Natural killer cell (primary cell): ENCODE data around the gene SLCO3A1. TPM values are rescaled to one million over a fixed set of nuclear protein-coding genes. Genes with fewer than 3 reads are reported as not detected.

Source experiments
- ATAC-seq, 3 donors: fragments of 150-1000 bp in 2 of 3; fragments of 200-7000 bp in 1 of 3; cut with Tn5 transposase; 1 replicate in 1 of 3; 2 replicates in 2 of 3; pipeline ENCODE4 v1.10.0; 2021; ENCODE audit warnings: mild to moderate bottlenecking in 2 of 3, moderate library complexity in 2 of 3
- DNase-seq, 2 donors: peaks; one replicate each; pipeline versions ENCODE4 v3.0.0 to v3.0.0-alpha.2; 2013 to 2021; ENCODE audit warnings: mixed read lengths in 1 of 2
- H3K27ac ChIP-seq: one replicate; pipeline ENCODE4 v1.5.1; 2013; ENCODE audit warnings: mild to moderate bottlenecking, low read length
- H3K27me3 ChIP-seq: one replicate; pipeline ENCODE4 v1.6.1; 2013; ENCODE audit warnings: low read length; ENCODE audit not compliant: control insufficient read depth, insufficient read depth
- H3K36me3 ChIP-seq: one replicate; pipeline ENCODE4 v1.6.1; 2013; ENCODE audit warnings: low read length; ENCODE audit not compliant: control insufficient read depth, insufficient read depth
- H3K4me1 ChIP-seq: one replicate; pipeline ENCODE4 v1.6.1; 2013; ENCODE audit warnings: low read length; ENCODE audit not compliant: control insufficient read depth, insufficient read depth
- H3K4me3 ChIP-seq: one replicate; pipeline ENCODE4 v1.5.1; 2013; ENCODE audit warnings: low read length
- H3K9me3 ChIP-seq: one replicate; pipeline ENCODE4 v1.6.1; 2013; ENCODE audit warnings: low read length; ENCODE audit not compliant: control insufficient read depth, insufficient read depth
- H3K27ac Mint-ChIP-seq, 2 donors: one replicate each; pipeline ENCODE4 v1.8.0; 2022; ENCODE audit warnings: mild to moderate bottlenecking in 2 of 2, mixed read lengths in 2 of 2, moderate library complexity in 1 of 2
- H3K27me3 Mint-ChIP-seq, 2 donors: one replicate each; pipeline ENCODE4 v1.8.0; 2022; ENCODE audit warnings: low read depth in 2 of 2, mixed read lengths in 2 of 2
- H3K36me3 Mint-ChIP-seq: one replicate; pipeline ENCODE4 v1.8.0; 2022; ENCODE audit warnings: mixed read lengths
- H3K4me1 Mint-ChIP-seq, 2 donors: one replicate each; pipeline ENCODE4 v1.8.0; 2022; ENCODE audit warnings: mixed read lengths in 2 of 2
- H3K4me3 Mint-ChIP-seq: one replicate; pipeline ENCODE4 v1.8.0; 2022; ENCODE audit warnings: mild to moderate bottlenecking, moderate library complexity, mixed read lengths
- H3K9me3 Mint-ChIP-seq, 2 donors: one replicate each; pipeline ENCODE4 v1.8.0; 2022; ENCODE audit warnings: mixed read lengths in 2 of 2
- CTCF ChIP-seq: fragments of 200-600 bp; IDR thresholded peaks from one replicate; pipeline ENCODE4 v1.8.0; 2022; ENCODE audit warnings: antibody characterized with exemption
- WGBS: methylation state at CpG from one replicate; pipeline ENCODE4 v1.1.7; 2013; ENCODE audit warnings: missing lambda C conversion rate; ENCODE audit not compliant: insufficient coverage; 5-methylcytosine and 5-hydroxymethylcytosine counted together
- intact Hi-C: fragments of 100-400 bp; cut with micrococcal nuclease; formaldehyde crosslinking; loops from one replicate; pipeline ENCODE4 v1.14.2; 2022
- total RNA-seq, 4 donors: library from RNA; stranded (reverse); fragments of 120-200 nt in 1 of 4; gene quantifications; one replicate each; pipeline versions ENCODE4 v1.2.3 to v1.2.4, GENCODE V29; 2013 to 2022

Gene SLCO3A1
- total RNA-seq, 3 donors from 2014 or later (not counting 1 experiment from before 2014, with no cell fraction given) = 48.5 to 73.5 (median 68.8) TPM

GRCh38 chr15:92017882-92018534 lies 164.5 kb downstream of the SLCO3A1 start:
- no peak overlapping the region for H3K4me3 Mint-ChIP-seq
- intact Hi-C loops = no loop called here
- H3K27ac Mint-ChIP-seq = peak overlapping the region in 1 of 2 donors; percentile 84
- ATAC-seq = no peak
- H3K27me3 ChIP-seq = no peaks in the 10 kb centered on the region
- no peaks in the 10 kb centered on the region for H3K36me3 ChIP-seq
- H3K4me1 ChIP-seq = peaks cover 31% of the 10 kb centered on the region
- H3K27me3 Mint-ChIP-seq = no peaks in the 10 kb centered on the region
- H3K4me1 Mint-ChIP-seq = peaks cover 77 to 90% of the 10 kb centered on the region in 2 donors
- 86% methylated on average over 10 of the region's 10 CpGs for WGBS
- H3K36me3 Mint-ChIP-seq = no peaks in the 10 kb centered on the region
- H3K4me3 ChIP-seq = no peak overlapping the region
- H3K9me3 ChIP-seq = no peaks in the 10 kb centered on the region
- DNase-seq = no peak
- no peak for TF ChIP-seq CTCF
- no peak overlapping the region for H3K27ac ChIP-seq
- no peaks in the 10 kb centered on the region for H3K9me3 Mint-ChIP-seq

DNA sequence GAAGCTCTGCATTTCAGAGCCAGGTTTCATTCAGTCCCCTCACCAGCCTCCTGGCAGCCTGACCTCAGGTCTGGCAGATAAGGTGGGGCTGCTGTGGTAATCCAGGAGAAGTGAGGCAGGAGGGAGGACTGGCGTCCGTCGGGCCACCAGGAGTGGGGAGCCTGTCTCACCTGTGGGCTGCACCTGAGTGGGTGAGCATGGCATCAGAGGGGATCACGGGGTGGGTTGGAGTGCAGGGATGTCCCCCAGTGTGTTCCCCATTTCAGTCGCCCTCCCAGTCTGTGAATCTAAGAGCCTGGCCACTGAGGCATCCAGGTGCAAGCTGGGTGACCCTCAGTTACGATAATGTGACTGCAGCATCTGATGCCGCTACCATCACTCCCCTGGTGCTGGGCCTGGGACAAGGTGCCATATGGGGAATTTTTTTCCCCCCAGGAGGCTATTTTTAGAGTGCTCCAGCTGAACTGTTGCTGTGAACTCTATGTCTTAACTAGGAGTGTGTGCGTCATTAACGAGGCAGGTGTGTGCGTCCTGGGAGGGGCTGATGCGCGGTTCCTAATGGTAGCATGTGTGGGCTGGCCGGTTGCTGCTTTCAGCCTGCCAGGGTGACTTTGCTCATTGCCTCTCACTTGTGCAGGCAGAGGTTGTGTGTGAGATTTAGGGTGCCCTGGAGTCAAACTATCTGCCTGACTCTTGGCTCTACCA lies 165.2 kb downstream of the SLCO3A1 start:
- no peaks in the 10 kb centered on the region for H3K36me3 Mint-ChIP-seq
- ATAC-seq = no peak
- whole genome bisulfite sequencing = 97% methylated on average over 13 of the region's 13 CpGs
- no peak overlapping the region for H3K27ac Mint-ChIP-seq
- no peaks in the 10 kb centered on the region for H3K9me3 Mint-ChIP-seq
- Histone ChIP-seq H3K27ac (no peak overlapping the region), H3K36me3 (no peaks in the 10 kb centered on the region), H3K9me3 (no peaks in the 10 kb centered on the region), H3K4me1 (peaks cover 24% of the 10 kb centered on the region), H3K4me3 (no peak overlapping the region), H3K27me3 (no peaks in the 10 kb centered on the region)
- no peak for DNase-seq
- H3K27me3 Mint-ChIP-seq = no peaks in the 10 kb centered on the region
- H3K4me3 Mint-ChIP-seq = no peak overlapping the region
- H3K4me1 Mint-ChIP-seq = peaks cover 73 to 83% of the 10 kb centered on the region in 2 donors
- intact Hi-C loops = no loop called here
- TF ChIP-seq CTCF = no peak

DNA sequence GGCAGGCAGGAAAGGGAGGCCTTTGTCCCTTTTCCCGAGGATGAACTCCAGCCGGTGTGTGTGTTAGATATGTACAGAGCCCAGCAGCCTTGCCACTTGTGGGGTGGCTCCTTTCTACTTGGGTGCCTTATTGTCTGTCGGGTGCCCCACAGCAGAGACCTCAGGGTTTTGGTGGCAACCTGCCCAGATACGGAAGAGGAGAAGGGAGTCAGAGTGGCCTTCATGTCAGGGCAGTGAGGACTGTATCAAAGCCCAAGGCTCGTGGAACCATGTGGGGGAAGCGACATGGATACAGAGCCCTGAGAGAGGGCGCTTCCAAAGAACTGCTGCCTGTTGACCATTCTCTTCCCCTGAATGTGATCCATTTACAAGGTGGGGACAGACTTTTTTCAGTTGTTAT lies 166.2 kb downstream of the SLCO3A1 start:
- ATAC-seq (no peak), DNase-seq (no peak)
- Histone ChIP-seq H3K36me3 (no peaks in the 10 kb centered on the region), H3K27ac (no peak overlapping the region), H3K27me3 (no peaks in the 10 kb centered on the region), H3K4me3 (no peak overlapping the region), H3K9me3 (no peaks in the 10 kb centered on the region), H3K4me1 (peaks cover 19% of the 10 kb centered on the region)
- intact Hi-C loops = no loop called here
- H3K4me3 Mint-ChIP-seq = no peak overlapping the region
- H3K27ac Mint-ChIP-seq = no peak overlapping the region
- H3K36me3 Mint-ChIP-seq = no peaks in the 10 kb centered on the region
- no peaks in the 10 kb centered on the region for H3K27me3 Mint-ChIP-seq
- no peak for TF ChIP-seq CTCF
- no peaks in the 10 kb centered on the region for H3K9me3 Mint-ChIP-seq
- H3K4me1 Mint-ChIP-seq = peaks cover 73 to 75% of the 10 kb centered on the region in 2 donors
- WGBS = 91% methylated on average over 7 of the region's 7 CpGs
